Fibroblast of skin of right quadriceps (primary cell): ENCODE results near the gene TAAR5.
"Not testable (repeated sequence)": the region's sequence is repeated elsewhere in the genome, so short reads cannot be mapped to it uniquely, and the experiment has no call there.

Experiments used
- DNase-seq: peaks from one replicate; pipeline ENCODE4 v3.0.0-alpha.2; 2013

The TAAR5 gene

GRCh38 chr6:132589454-132589853 is at the start of gene TAAR5:
TAAR5 (minus strand) TSS chr6:132589741; CDS start chr6:132589686, 55 bp downstream.
- no peak for DNase-seq

DNA sequence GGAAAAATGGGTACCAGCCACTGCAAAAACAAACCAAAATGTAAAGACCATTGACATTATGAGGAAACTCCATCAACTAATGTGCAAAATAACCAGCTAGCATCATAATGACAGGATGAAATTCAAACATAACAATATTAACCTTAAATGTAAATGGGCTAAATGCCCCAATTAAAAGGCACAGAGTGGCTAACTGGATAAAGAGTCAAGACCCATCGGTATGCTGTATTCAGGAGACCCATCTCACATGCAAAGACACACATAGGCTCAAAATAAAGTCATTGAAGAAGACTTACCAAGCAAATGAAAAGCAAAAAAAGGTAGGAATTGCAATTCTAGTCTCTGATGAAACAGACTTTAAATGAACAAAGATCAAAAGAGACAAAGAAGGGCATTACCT is 47.6 kb upstream of the TAAR5 start:
- DNase-seq, result not testable (repeated sequence)

DNA sequence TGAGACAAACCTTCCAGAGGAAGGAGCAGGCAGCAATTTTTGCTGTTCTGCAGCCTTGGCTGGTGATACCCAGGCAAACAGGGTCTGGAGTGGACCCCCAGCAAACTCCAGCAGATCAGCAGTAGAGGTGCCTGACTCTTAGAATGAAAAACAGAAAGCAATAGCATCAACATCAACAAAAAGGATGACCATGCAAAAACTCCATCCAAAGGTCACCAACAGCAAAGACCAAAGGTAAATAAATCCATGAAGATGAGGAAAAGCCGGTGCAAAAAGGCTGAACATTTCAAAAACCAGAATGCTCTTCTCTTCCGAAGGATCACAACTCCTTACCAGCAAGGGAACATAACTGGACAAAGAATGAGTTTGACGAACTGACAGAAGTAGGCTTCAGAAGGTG is 46.4 kb upstream of the TAAR5 start:
- not testable (repeated sequence) for DNase-seq

- DNase-seq, result not testable (repeated sequence)
These were observed 45.7 kb upstream of the TAAR5 start for GRCh38 chr6:132635288-132635687.

DNA sequence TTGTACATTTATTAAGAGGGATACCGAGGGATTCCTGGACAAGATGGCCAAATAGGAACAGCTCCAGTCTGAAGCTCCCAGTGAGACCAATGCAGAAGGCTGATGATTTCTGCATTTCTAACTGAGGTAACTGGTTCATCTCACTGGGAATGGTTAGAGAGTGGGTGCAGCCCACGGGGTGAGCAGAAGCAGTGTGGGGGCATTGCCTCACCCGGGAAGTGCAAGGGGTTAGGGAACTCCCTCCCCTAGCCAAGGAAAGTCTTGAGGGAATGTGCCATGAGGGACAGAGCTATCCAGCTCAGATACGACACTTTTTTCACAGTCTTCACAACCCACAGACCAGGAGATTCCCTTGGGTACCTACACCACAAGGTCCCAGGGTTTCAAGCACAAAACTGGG is 45.3 kb upstream of the TAAR5 start:
- no peak for DNase-seq

DNA sequence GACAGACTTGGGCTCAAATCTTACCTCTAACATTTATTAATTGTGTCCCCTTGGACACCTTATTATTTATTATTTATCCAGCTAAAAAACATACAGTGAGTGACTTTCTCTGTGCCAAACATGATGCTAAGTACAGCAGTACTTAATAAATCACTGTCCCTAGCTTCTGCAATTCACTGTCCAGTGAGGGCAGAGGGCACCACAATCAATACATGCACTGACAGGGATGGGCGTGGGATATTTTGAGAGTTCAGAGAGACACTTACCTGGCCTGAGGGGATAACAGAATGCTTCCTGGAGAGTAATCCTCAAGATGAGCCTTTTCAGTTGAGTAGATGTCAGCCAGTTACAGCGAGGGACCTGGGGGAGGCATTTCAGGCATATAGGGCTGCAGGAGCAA is 43.8 kb upstream of the TAAR5 start:
- no peak for DNase-seq

GRCh38 chr6:132624175-132624574 is 34.6 kb upstream of the TAAR5 start, which contains the start of gene TAAR2:
TAAR2 (minus strand) TSS chr6:132624275; CDS start chr6:132624275, 0 bp downstream.
- no peak for DNase-seq

DNA sequence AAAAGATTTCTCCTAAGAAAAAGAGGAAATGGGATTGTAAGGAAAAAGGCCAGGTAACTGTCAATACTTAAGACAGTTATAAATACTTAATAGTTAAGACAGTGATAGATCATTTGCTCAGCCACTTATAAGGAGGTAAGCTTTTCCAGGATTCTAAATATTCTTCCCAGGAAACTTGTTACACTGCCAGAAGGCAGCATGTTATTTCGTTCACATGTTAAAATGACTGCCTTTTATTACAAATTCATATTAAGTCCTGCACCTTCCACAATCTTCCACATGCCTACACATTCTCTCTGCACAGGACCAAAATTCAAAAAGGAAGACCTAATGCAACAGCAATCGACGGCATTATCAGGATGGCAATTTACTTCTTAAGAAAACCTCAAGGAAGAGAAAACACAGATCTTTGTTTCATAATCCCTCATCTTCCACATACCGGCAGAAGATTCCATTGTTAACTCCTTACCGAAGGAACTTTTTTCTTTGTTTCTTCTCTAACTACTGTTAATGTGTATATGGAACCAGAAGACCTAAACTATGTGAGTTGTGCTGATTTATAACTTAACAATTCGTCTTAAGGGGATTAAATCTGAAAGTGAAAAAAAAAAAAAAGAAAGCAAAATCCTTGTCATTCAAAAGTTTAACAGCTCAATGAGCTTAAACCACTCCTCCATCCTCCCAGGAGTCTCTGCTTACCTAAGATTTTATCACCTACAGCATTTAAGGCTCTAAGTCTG is 33.7 kb upstream of the TAAR5 start:
- DNase-seq, result no peak

DNA sequence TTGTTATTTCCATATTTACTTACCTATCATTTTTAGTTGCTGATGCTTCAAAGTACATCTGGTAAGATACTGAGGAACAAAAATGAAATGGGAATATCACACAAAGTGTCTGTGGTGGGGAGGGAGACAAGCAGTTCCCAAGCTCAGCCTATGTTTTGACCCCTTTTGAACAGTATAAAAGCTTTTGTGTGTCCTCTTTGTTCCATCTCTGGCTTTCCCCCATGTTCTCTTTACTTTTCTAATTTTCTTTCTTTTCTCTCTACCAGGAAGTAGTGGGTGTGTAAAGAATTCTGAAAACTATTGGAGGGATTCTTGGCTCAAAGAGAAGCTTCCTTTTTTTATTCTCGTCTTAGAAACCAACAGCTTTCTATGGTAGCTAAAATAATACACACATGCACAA is 27.1 kb upstream of the TAAR5 start:
- DNase-seq, result no peak

- no peak for DNase-seq
These were observed 25.0 kb upstream of the TAAR5 start for GRCh38 chr6:132614554-132614953.

DNA sequence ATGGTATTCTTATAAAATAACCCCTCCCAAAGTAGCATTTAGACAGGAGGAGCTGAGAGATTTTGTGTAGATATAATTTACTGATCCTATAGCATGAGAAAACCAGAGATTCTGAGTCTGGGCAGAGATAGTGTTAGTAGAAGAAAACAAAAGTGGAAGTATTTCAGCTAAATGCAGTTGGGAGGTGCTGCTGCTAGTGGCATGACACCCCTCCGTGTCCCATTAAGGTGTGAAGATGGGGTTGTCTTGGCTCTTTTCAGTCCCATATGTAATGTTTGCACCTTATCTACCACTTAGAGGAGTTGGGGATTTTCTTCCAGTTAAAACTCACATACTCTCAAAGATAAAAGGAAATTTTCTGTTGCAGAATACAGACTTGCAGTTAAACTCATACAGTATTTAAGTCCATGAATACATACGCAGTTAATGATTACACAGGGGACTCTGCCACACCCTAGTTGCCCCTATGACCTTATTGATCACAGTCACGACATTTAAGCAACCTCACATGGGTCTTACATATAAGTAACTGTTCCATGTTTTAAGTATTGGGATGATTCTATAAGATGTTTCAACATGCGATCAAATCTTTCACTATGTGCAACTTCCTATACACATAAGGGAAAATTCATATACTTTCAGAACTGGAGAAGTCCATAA is 23.0 kb upstream of the TAAR5 start:
- no peak for DNase-seq

- DNase-seq, result no peak
These were observed 22.1 kb upstream of the TAAR5 start for GRCh38 chr6:132611616-132612015.

DNA sequence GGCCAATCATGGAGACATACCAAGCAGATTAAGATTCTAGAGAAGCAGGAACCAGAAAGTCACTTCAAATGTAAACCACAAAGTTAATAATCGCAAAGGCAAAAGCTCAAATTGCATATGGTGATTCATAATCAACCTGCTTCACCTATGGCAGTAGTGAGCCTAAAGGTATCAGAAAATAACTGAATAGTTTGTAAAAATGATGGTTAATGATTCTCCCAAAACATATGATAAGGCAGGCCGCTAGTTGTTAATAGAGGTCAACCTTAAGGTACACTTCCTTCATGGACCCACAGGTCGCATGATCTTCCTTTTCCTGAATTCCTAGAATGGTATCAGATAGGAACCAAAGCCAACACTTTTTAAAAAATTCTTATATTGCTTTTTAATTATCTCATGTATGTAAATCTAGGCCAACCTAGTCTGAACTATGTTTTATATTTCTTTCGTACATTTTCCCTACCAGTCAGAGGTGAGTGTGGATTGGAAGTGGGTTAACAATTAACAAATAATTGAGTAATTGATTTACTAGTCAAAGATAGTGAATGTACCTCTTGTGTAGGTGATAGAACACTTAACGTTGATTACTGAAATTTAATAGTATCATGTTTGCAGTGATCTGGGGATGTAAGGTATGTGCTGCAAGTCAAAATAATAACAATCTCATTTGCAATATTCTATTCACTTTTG is 18.1 kb upstream of the TAAR5 start:
- no peak for DNase-seq

DNA sequence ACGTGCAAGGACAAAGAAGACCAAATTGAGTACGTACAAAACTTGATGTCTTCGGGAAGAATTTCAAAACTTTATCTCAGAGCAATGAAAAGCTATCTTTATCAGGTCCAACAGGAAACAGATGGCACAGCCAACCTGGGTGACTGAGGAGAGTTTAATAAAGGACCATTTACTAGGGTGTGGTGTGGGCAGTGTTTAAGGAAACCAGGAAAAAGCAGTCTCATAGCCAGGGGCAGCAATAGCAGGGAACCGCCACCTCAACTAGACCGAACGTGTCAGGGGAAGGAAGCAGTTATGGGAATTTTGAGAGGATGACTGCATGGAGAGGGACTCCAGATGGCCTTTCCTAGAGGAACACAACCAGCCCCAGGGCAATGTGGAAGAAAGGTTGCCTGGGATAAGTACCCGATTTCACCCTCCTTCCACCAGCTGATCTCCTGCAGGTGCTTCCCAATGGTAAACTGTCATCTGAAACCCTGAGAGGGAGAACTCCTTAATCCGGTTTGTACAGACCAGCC is 15.2 kb upstream of the TAAR5 start:
- DNase-seq, result no peak

DNA sequence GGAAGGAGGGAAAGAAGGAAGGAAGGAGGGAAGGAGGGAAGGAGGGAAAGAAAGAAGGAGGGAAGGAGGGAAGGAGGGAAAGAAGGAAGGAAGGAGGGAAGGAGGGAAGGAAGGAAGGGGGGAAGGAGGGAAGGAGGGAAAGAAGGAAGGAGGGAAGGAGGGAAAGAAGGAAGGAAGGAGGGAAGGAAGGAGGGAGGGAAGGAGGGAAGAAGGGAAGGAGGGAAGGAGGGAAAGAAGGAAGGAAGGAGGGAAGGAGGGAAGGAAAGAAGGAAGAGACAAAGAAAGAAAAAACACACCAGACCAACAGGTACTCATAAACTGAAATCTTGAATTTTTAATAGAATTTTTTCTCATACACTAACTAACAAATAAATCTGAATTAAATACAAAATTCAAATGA is 11.4 kb upstream of the TAAR5 start:
- DNase-seq, result not testable (repeated sequence)

DNA sequence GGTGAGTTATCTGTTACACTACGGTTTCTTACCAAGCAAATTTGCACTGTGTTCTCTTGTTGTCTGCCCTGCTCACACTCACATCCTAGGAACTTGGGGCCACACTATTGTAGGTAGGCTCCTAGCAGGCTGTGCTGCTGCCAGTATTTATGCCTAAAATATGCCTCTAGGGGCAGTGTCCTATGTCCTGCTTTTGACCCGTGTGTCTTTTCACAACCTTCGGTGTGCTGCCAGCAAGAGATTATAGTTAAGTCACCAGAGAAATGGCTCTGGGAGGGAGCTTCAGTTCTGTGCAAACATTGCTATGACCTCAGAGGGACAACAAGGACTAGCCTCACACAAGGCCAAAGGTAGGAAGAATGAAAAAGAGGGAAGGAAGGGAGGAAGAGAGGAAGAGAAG is 8.9 kb upstream of the TAAR5 start:
- no peak for DNase-seq

DNA sequence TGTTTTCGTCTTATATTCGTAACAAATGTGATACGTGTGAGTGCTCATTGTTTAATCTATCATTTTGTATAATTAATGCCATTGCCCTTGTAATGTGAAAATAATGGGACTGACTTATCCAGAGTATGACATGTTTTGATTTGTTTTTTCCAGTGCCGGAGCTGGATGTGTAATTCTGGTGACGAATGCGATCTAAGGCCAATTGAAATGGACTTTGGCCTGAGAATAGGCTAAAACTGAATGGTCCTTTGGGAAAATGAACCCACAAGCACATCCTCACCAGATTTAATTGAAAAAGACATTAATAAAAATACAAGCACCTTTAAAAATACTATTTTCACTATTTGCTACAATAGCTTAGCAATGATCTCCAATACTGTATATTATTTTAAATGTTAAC is 6.7 kb upstream of the TAAR5 start:
- DNase-seq, result no peak

GRCh38 chr6:132592855-132593254 is 3.3 kb upstream of the TAAR5 start:
- DNase-seq, result no peak

GRCh38 chr6:132590362-132590761 is 821 bp upstream of the TAAR5 start:
- no peak for DNase-seq

- no peak for DNase-seq
These were observed 2.1 kb downstream of the TAAR5 start for GRCh38 chr6:132587424-132587823.

GRCh38 chr6:132584698-132585097 is 4.8 kb downstream of the TAAR5 start:
- DNase-seq, result no peak

- no peak for DNase-seq
These were observed 17.8 kb downstream of the TAAR5 start for GRCh38 chr6:132571774-132572173.

GRCh38 chr6:132570221-132570777 is 19.2 kb downstream of the TAAR5 start, which contains the start of gene TAAR6:
TAAR6 (plus strand) TSS chr6:132570322; CDS start chr6:132570322, 0 bp downstream.
- no peak for DNase-seq
